HG03378 (cell line): ENCODE data around the gene GSE1.

ENCODE experiments used
- ATAC-seq: cut with Tn5 transposase; IDR thresholded peaks from one replicate; pipeline ENCODE4 v1.9.1; 2021; ENCODE audit warnings: mild to moderate bottlenecking, moderate library complexity; ENCODE audit not compliant: unreplicated experiment

GSE1 gene

DNA sequence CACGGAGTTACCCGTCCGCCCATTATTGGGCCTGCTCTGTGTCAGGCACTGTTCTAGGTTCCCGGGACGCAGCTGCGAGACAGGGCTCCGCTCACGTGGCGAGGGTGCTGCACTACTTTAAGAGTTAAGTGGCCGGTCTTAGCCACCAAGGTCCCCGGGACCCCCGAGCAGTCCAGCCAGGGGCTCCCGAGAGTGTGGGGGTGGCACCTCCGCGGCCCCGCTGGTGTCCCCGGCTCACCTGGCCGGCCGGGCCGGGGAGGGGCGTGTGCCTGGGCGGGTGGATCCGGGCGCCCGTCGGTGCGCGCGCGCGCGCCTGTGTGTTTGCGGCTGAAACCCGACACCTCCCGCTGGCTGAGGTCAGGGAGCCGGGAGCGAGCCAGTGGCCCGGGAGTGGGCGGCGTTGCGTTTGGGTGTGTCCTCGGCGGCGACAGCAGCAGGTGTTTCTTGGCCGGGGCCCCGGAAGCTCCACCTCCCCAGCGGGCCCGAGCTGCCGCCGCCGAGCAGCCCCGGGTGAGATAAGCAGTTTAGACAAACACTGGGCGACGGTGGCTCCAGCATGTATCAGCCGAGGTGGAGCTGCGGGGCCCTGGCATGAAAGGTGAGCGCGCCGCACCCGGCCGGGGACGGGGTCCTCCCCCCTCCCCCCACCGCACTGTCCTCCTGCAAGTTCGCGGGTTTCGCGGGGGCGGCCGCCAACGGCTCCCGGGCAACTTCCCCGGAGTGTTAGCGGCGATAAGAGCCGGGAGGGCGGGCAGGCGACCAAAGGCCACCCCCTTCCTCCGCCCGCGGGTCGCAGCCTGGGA is at the start of gene GSE1:
Gene GSE1, plus strand, starts transcription at position 522 of the 803 bp plus-strand sequence. Its CDS starts 70 bp downstream, at position 592.
- ATAC-seq, result no peak

GRCh38 chr16:85563515-85564276 is 49.4 kb upstream of the GSE1 start:
- ATAC-seq, result no peak

DNA sequence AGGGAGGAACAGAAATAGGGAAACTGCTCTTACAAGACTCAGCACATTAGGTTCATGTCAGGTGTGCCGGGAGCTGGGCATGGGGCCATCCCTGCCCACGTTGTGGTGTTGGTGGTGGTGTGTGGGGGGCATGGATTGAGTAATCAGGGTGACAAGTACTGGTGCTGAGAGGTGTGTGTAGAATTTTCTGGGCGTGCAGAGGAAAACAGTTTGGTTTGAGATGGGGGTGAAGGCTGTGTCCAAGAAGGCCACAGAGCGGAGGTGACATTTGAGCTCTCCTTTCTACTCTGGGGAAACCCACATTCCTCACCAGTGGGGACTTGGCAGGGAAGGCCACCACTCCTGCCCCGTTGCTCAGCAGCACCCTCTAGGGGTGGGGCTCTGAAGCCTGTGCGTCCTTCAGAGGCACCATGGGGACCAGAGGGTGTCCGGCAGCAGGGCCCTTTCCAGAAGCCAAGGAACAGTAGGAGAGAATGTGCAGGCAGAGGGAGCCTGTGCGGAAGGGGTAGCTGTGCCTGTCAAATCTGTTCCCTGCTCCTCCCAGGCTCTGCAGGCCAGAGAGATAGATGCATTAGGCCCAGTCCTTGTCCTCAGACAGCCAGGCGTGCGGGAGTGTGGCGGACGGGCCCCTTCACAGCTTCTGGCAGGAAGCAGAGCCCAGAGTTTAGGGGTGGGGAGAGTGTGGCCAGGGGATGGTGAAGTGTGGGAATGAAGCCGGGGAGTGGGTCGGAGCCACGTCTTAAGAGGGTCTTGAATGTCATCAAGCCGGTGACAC is 48.7 kb upstream of the GSE1 start:
- no peak for ATAC-seq

DNA sequence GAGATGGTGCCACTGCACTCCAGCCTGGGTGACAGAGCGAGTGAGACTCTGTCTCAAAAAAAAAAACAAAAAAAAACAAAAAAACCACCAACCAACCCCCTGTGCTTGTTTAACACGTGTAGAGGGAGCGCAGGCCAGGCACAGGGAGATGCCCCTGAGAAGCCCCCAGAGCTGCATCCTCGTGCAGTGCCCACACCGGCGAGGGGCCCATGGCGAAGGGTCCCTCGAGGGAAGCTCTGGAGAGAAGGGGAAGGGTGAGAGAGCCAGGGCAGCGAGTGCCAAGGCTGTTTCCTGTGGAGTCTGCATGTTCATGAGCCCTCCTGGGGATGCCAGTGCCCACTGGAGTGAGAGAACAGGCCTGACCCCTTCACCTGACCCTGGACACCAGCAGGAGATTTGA is 47.8 kb upstream of the GSE1 start:
- no peak for ATAC-seq

DNA sequence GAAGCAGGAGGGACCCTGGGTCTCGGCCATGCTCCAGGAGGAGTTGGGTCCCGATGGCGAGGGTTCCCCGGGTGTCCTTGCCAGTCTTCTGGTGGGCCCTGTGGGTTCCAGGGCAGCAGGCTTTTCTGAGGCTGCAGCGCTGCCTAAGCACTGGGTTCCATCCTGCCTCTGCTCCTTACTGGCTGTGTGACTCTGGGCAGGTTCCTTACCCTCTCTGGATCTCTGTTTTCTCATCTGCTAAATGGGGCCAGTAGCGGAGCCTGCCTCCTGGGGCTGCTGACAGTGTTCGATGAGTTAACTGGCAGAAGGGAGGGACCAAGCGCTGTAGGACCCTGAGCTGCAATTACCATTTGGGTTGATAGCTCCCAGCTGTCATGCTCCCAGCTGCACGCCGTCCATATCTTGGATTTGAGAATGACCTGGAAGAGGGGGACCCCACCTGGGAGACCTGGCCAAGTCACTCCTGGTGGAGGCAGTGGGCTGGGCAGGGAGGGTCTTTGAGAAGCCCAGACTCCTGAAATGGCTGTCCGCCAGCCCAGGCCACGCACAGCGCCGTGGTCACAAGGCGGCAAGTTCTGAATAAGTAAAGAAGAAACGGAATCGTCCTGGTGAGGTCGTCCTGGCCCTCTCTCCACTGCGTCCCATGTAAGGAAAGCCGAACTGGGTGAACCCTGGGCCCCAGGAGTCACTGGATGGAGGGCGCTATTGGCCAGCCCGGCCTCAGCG is 47.2 kb upstream of the GSE1 start:
- ATAC-seq, result no peak

DNA sequence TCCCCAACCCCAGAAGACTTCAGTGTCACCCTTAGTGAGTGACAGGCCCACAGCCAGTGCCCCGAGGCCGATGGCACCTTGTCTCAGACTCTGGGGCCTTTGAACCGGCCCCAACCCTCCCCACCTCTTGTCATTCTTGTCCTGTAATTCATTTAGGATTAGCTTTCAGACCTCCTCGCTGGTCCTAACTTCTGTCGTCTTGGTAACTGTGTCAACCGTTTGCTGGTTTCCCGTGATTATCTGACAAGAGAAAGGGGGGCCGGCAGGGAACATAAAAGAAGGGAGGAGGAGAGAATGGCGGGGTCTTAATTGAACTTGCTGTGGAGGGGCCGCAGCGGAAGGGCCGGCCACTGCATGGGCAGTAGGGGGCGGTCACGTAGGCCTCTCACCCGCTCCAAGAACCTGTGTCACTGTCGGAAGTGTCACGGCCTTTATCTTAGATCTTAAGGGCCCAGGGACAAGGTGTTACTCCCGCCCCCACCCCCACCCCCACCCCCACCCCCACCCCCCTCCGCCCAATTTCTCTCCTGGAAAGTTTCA is 46.5 kb upstream of the GSE1 start:
- no peak for ATAC-seq

GRCh38 chr16:85567101-85567866 is 45.8 kb upstream of the GSE1 start:
- no peak for ATAC-seq

- ATAC-seq, result no peak
Observed at GRCh38 chr16:85567935-85568334, 45.2 kb upstream of the GSE1 start.

GRCh38 chr16:85568519-85568918 is 44.6 kb upstream of the GSE1 start:
- ATAC-seq, result no peak

- ATAC-seq, result no peak
Observed at GRCh38 chr16:85569039-85569614, 44.0 kb upstream of the GSE1 start.

- peak; percentile 44 for ATAC-seq
Observed at GRCh38 chr16:85569615-85570212, 43.4 kb upstream of the GSE1 start.

DNA sequence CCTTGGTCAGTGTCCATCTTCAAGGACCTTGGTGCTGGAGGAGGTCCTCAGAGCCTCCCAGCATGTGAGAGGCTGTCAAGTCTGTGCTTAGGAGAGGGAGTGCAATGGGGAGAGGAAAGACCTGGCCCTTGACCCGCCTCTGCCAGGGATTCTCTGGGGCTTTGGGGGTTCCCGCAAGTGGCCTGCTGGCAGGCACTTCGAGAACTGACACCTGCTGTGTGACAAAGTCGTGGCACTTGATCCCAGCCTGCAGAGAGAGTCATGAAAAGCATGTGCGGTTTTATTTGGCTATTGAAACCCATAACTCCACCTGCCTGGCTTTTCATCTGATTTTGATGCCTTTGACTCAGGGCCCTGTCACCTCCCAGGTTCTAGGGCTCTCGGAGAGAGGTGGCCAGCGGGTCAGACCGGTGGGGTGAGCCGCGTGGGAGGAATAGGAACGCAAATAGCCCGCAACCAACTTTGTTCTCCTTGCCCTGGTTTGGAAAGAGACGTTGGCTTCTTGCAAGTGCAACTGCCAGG is 42.8 kb upstream of the GSE1 start:
- peak; percentile 24 for ATAC-seq

- ATAC-seq, result peak; percentile 41
Observed at GRCh38 chr16:85570735-85571562, 42.2 kb upstream of the GSE1 start.

DNA sequence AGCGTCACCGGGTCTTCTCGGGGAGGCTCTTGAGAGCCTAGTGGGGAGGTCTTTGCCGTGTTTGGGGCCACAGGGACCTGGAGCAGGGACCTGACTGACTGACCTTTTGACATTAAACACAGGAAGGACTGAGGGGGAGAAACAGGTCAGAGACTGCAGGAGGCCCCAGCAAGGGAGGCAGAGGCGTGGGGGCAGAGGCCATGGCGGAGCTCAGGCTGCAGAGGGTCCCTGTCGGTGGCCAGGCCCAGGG is 41.6 kb upstream of the GSE1 start:
- no peak for ATAC-seq

DNA sequence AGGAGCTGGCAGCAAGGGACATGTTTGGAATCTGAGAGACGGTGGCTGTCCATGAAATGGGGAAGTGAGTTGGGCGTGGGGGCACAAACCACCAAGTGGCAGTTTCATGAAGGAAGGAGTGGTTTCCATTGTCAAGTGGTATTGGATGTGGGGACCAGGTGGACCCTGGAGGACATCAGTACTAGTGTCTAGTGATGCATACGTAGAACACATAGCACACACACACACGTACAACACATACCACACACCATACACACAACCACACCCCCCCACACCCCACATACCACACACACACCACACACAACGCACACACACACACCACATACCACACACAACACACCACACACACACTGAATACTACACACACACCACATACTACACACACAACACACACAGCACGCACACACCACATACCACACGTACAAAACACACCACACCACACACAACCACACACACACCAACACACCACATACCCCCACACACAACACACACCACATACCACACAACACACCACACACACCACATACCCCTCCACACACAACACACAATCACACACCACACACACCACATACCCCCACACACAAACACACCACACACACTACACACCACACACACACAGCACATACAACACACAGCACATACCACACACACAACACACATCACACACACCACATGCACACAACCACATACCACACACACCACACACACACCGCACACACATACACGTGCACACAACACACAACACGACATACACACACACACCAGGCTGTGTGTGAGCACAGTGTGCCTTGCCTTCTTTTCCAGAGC is 41.1 kb upstream of the GSE1 start:
- ATAC-seq, result no peak

DNA sequence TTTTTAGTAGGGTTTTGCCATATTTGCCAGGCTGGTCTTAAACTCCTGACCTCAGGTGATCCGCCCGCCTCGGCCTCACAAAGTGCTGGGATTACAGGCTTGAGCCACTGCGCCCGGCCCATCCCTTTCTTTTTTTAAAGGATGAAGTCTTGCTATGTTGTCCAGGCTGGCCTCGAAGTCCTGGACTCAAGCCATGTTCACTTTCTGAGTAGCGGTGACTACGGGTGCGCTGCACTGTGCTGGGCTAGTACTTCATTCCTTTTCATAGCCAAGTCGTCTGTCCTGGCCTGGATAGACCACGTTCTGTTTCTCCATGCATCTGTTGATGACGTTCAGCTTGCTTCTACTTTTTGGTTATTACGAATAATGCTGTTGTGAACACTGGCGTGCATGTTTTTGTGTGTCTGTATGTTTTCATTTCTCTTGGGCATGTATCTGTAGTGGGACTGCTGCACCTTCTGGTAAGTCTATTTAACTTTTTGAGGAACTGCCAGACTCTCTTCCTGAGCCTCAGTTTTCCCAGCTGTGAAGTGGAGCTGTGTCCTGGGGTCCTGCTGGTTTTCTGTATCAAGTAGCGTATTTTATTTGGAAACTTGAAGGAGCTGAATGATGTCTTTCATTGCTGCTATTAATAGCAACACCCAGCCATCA is 40.0 kb upstream of the GSE1 start:
- no peak for ATAC-seq
